Neural cell (in vitro differentiated cells): ENCODE measurements around the gene PXDN. TPM values are rescaled to one million over a fixed set of nuclear protein-coding genes. Genes with fewer than 3 reads are reported as not detected.

ENCODE experiments used
- H2AFZ ChIP-seq: fragments of 200-600, 300-800 bp; sonication (generic), shearing (Covaris generic); 2 replicates; pipeline ENCODE4 v1.6.0; 2014; ENCODE audit warnings: low read depth, mild to moderate bottlenecking, antibody characterized with exemption, low read length, moderate library complexity
- H3F3A ChIP-seq: fragments of 200-600 bp; shearing (Covaris generic); 2 replicates; pipeline ENCODE4 v1.6.1; 2016; ENCODE audit warnings: mild to moderate bottlenecking, moderate library complexity, mixed read lengths, antibody characterized with exemption, low read length; ENCODE audit not compliant: insufficient read depth, poor library complexity, severe bottlenecking
- H3K27ac ChIP-seq: fragments of 200-600, 300-800 bp; sonication (generic), shearing (Covaris generic); 2 replicates; pipeline ENCODE4 v1.5.1; 2014; ENCODE audit warnings: mild to moderate bottlenecking, low read length, moderate library complexity
- H3K27me3 ChIP-seq: fragments of 300-800, 200-600 bp; sonication (generic), shearing (Covaris generic); 2 replicates; pipeline ENCODE4 v1.6.0; 2014; ENCODE audit warnings: mild to moderate bottlenecking, low read depth, low read length, moderate library complexity; ENCODE audit not compliant: insufficient read depth
- H3K36me3 ChIP-seq: fragments of 300-800, 200-600 bp; sonication (generic), shearing (Covaris generic); 2 replicates; pipeline ENCODE4 v1.5.1; 2014; ENCODE audit warnings: mild to moderate bottlenecking, antibody characterized with exemption, low read length, moderate library complexity; ENCODE audit not compliant: insufficient read depth
- H3K4me2 ChIP-seq: fragments of 300-800, 200-600 bp; sonication (generic), shearing (Covaris generic); 2 replicates; pipeline ENCODE4 v1.6.0; 2014; ENCODE audit warnings: mild to moderate bottlenecking, low read length
- H3K4me3 ChIP-seq: fragments of 300-800, 200-600 bp; sonication (generic), shearing (Covaris generic); 2 replicates; pipeline ENCODE4 v1.5.1; 2014; ENCODE audit warnings: mild to moderate bottlenecking, low read length, moderate library complexity
- H3K79me2 ChIP-seq: fragments of 200-600 bp; shearing (Covaris generic); replicated peaks from 2 replicates; pipeline ENCODE4 v1.6.0; 2014; ENCODE audit warnings: mild to moderate bottlenecking, low read length, moderate library complexity; ENCODE audit not compliant: insufficient read depth
- H3K9ac ChIP-seq: fragments of 300-800, 200-600 bp; sonication (generic), shearing (Covaris generic); 2 replicates; pipeline ENCODE4 v1.6.1; 2016; ENCODE audit warnings: mild to moderate bottlenecking, low read length, mixed read lengths
- H3K9me2 ChIP-seq: fragments of 200-600 bp; shearing (Covaris generic); 2 replicates; pipeline ENCODE4 v1.6.1; 2016; ENCODE audit warnings: mild to moderate bottlenecking, low read length, mixed read lengths; ENCODE audit not compliant: insufficient read depth
- H3K9me3 ChIP-seq: fragments of 200-600, 300-800 bp; sonication (generic), shearing (Covaris generic); 2 replicates; pipeline ENCODE4 v1.6.1; 2016; ENCODE audit warnings: mild to moderate bottlenecking, mixed run types, low read length, moderate library complexity, mixed read lengths
- H4K20me1 ChIP-seq: fragments of 200-600 bp; shearing (Covaris generic); 2 replicates; pipeline ENCODE4 v1.6.1; 2016; ENCODE audit warnings: mild to moderate bottlenecking, mixed run types; ENCODE audit not compliant: insufficient read depth
- CTCF ChIP-seq: fragments of 450-650 bp; IDR thresholded peaks from 2 replicates; pipeline ENCODE4 v1.5.1; 2014; ENCODE audit warnings: antibody characterized with exemption, mild to moderate bottlenecking, moderate library complexity; ENCODE audit not compliant: poor library complexity, severe bottlenecking
- EP300 ChIP-seq: fragments of 450-650 bp; conservative IDR thresholded peaks from 2 replicates; pipeline ENCODE4 v1.6.1; 2014; ENCODE audit warnings: antibody characterized with exemption, mild to moderate bottlenecking, moderate library complexity; ENCODE audit not compliant: poor library complexity, severe bottlenecking
- EZH2 ChIP-seq: fragments of 200-600, 300-800 bp; shearing (Covaris generic), sonication (generic); IDR thresholded peaks from 2 replicates; pipeline ENCODE4 v1.6.1; 2014; ENCODE audit warnings: antibody characterized with exemption, low read length, borderline replicate concordance, mild to moderate bottlenecking; ENCODE audit not compliant: insufficient read depth, poor library complexity, severe bottlenecking
- MXI1 ChIP-seq: fragments of 450-650 bp; conservative IDR thresholded peaks from 2 replicates; pipeline ENCODE4 v1.6.1; 2014; ENCODE audit warnings: antibody characterized with exemption, mild to moderate bottlenecking; ENCODE audit not compliant: poor library complexity, severe bottlenecking
- POLR2AphosphoS5 ChIP-seq: IDR thresholded peaks from 2 replicates; pipeline ENCODE4 v1.6.1; 2012
- RAD21 ChIP-seq: fragments of 450-650 bp; conservative IDR thresholded peaks from 2 replicates; pipeline ENCODE4 v1.6.1; 2014; ENCODE audit warnings: antibody characterized with exemption, mild to moderate bottlenecking, moderate library complexity
- REST ChIP-seq: IDR thresholded peaks from 2 replicates; pipeline ENCODE4 v1.6.1; 2012; ENCODE audit warnings: borderline replicate concordance
- SMC3 ChIP-seq: fragments of 450-650 bp; conservative IDR thresholded peaks from 2 replicates; pipeline ENCODE4 v1.6.1; 2014; ENCODE audit warnings: antibody characterized with exemption, mild to moderate bottlenecking, moderate library complexity; ENCODE audit not compliant: poor library complexity
- TAF1 ChIP-seq: IDR thresholded peaks from 2 replicates; pipeline ENCODE4 v1.6.1; 2012; ENCODE audit warnings: low read depth
- polyA plus RNA-seq: library from polyadenylated mRNA; depleted of rRNA; stranded (reverse); fragments of >200 nt; gene quantifications from 2 replicates; pipeline ENCODE4 v1.2.3, GENCODE V29; 2014

Gene PXDN
- polyA plus RNA-seq, 1 donor from 2014 or later, result 181 TPM

- Histone ChIP-seq H2AFZ (no peak overlapping the region), H3K4me2 (no peak overlapping the region), H3K9me2 (no peaks in the 10 kb centered on the region), H3K79me2 (no peaks in the 10 kb centered on the region), H3K4me3 (no peak overlapping the region), H3F3A (no peaks in the 10 kb centered on the region), H3K36me3 (no peaks in the 10 kb centered on the region), H3K27me3 (no peaks in the 10 kb centered on the region), H3K9ac (no peak overlapping the region), H4K20me1 (no peaks in the 10 kb centered on the region), H3K27ac (no peak overlapping the region), H3K9me3 (peaks cover 5% of the 10 kb centered on the region)
- TF ChIP-seq EP300, result no peak
- no peak for TF ChIP-seq EZH2
- TF ChIP-seq POLR2AphosphoS5, result no peak
- TF ChIP-seq SMC3, result no peak
- no peak for TF ChIP-seq MXI1
- TF ChIP-seq RAD21, result no peak
- TF ChIP-seq REST, result no peak
- TF ChIP-seq TAF1, result no peak
- no peak for TF ChIP-seq CTCF
Observed at GRCh38 chr2:1754046-1754445, 9.7 kb upstream of the PXDN start.

GRCh38 chr2:1752751-1753150 lies 8.4 kb upstream of the PXDN start:
- Histone ChIP-seq H4K20me1 (no peaks in the 10 kb centered on the region), H3K9me3 (peaks cover 5% of the 10 kb centered on the region), H3K4me2 (no peak overlapping the region), H3K36me3 (no peaks in the 10 kb centered on the region), H3K4me3 (no peak overlapping the region), H3K9ac (no peak overlapping the region), H3K9me2 (no peaks in the 10 kb centered on the region), H2AFZ (no peak overlapping the region), H3F3A (no peaks in the 10 kb centered on the region), H3K79me2 (no peaks in the 10 kb centered on the region), H3K27ac (no peak overlapping the region), H3K27me3 (no peaks in the 10 kb centered on the region)
- TF ChIP-seq CTCF (no peak), RAD21 (no peak), SMC3 (no peak), EP300 (no peak), POLR2AphosphoS5 (no peak), REST (no peak), TAF1 (no peak), EZH2 (no peak), MXI1 (no peak)
